CD4-positive, alpha-beta memory T cell (primary cell): Measurements from ENCODE around the gene TESK2. TPM values are rescaled to one million over a fixed set of nuclear protein-coding genes. Genes with fewer than 3 reads are reported as not detected.

ENCODE experiments used
- CTCF ChIA-PET: fragments of 350-600 bp; sonication (Branson Sonifier 250); formaldehyde crosslinking; loops from one replicate; lab custom pipeline; 2021; ENCODE audit warnings: inconsistent platforms; ENCODE audit not compliant: partially characterized antibody; lab: Charles Lee
- POLR2A ChIA-PET: fragments of 350-600 bp; sonication (Branson Sonifier 250); formaldehyde crosslinking; loops from one replicate; lab custom pipeline; 2021; ENCODE audit not compliant: partially characterized antibody; lab: Charles Lee
- DNase-seq, 5 donors: peaks; one replicate each; pipeline versions ENCODE4 v3.0.0 to v3.0.0-alpha.2; 2020 to 2022; ENCODE audit warnings: mixed read lengths in 1 of 5
- H3K27ac ChIP-seq: one replicate; pipeline ENCODE4 v1.7.0; 2013; ENCODE audit warnings: low read depth, low read length
- H3K27me3 ChIP-seq: 2 replicates; pipeline ENCODE4 v1.7.0; 2013; ENCODE audit warnings: mild to moderate bottlenecking, low read length, moderate library complexity; ENCODE audit not compliant: insufficient read depth
- H3K36me3 ChIP-seq: 2 replicates; pipeline ENCODE4 v1.7.0; 2013; ENCODE audit warnings: mild to moderate bottlenecking, low read length, moderate library complexity; ENCODE audit not compliant: insufficient read depth
- H3K4me1 ChIP-seq: 2 replicates; pipeline ENCODE4 v1.7.0; 2013; ENCODE audit warnings: mild to moderate bottlenecking, low read length, moderate library complexity; ENCODE audit not compliant: insufficient read depth
- H3K4me3 ChIP-seq, 2 donors: one replicate each; pipeline ENCODE4 v1.7.0; 2013; ENCODE audit warnings: low read length in 2 of 2, mild to moderate bottlenecking in 1 of 2
- H3K9me3 ChIP-seq, 2 donors: one replicate each; pipeline ENCODE4 v1.7.0; 2013; ENCODE audit warnings: low read length in 2 of 2, control low read depth in 1 of 2; ENCODE audit not compliant: control insufficient read depth in 1 of 2
- H3K27ac Mint-ChIP-seq, 7 donors: one replicate each; pipeline ENCODE4 v1.8.0; 2020 to 2021; ENCODE audit warnings: mixed read lengths in 7 of 7, mild to moderate bottlenecking in 6 of 7, inconsistent platforms in 3 of 7, moderate library complexity in 3 of 7
- H3K27me3 Mint-ChIP-seq, 2 donors: one replicate each; pipeline ENCODE4 v1.8.0; 2020 to 2021; ENCODE audit warnings: mixed read lengths in 2 of 2
- H3K36me3 Mint-ChIP-seq, 2 donors: one replicate each; pipeline ENCODE4 v1.8.0; 2020 to 2021; ENCODE audit warnings: mixed read lengths in 2 of 2, inconsistent platforms in 1 of 2, mild to moderate bottlenecking in 1 of 2
- H3K4me1 Mint-ChIP-seq, 4 donors: one replicate each; pipeline ENCODE4 v1.8.0; 2020 to 2021; ENCODE audit warnings: mixed read lengths in 4 of 4, mild to moderate bottlenecking in 1 of 4
- H3K4me3 Mint-ChIP-seq, 8 donors: one replicate each; pipeline ENCODE4 v1.8.0; 2020 to 2021; ENCODE audit warnings: mixed read lengths in 8 of 8, mild to moderate bottlenecking in 7 of 8, moderate library complexity in 6 of 8, inconsistent platforms in 3 of 8
- H3K9me3 Mint-ChIP-seq, 8 donors: one replicate each; pipeline ENCODE4 v1.8.0; 2020 to 2021; ENCODE audit warnings: mixed read lengths in 8 of 8, mild to moderate bottlenecking in 5 of 8, inconsistent platforms in 3 of 8, moderate library complexity in 1 of 8
- intact Hi-C: fragments of 100-400 bp; cut with micrococcal nuclease; formaldehyde crosslinking; loops from one replicate; pipeline ENCODE4 v1.15.1; 2023
- polyA plus RNA-seq, 2 donors: library from polyadenylated mRNA; unstranded; fragments of 300-500 nt; fragmentation: Illumina TruSeq; gene quantifications; one replicate each; pipeline ENCODE4 v1.2.3, GENCODE V29; 2021
- total RNA-seq, 2 experiments: library from RNA; stranded (reverse); gene quantifications; one replicate each; pipeline ENCODE4 v1.2.3, GENCODE V29; 2021

The TESK2 gene
- total and polyA plus RNA-seq, 4 experiments from 2014 or later = 4.5 to 7.7 (median 6.2) TPM

GRCh38 chr1:45446530-45446929 lies 44.4 kb downstream of the TESK2 start:
- Histone ChIP-seq H3K36me3 (no peaks in the 10 kb centered on the region), H3K4me1 (no peaks in the 10 kb centered on the region), H3K27ac (no peak overlapping the region), H3K4me3 (no peak overlapping the region), H3K9me3 (no peaks in the 10 kb centered on the region), H3K27me3 (no peaks in the 10 kb centered on the region)
- Mint-ChIP-seq H3K27ac (no peak overlapping the region), H3K36me3 (peaks cover 0 to 4% of the 10 kb centered on the region in 2 donors), H3K4me1 (peaks cover 0 to 1% (median 0%) of the 10 kb centered on the region in 4 donors), H3K4me3 (no peak overlapping the region), H3K27me3 (no peaks in the 10 kb centered on the region), H3K9me3 (no peaks in the 10 kb centered on the region)
- intact Hi-C loops = no loop called here
- CTCF ChIA-PET = interaction anchor here (1.0 kb wide), 1 partner anchor 90 kb away, joined by 3 read pairs; no protein-coding TSS in a partner anchor
- DNase-seq = no peak
- POLR2A ChIA-PET = no interaction called here

GRCh38 chr1:45444609-45445131 lies 46.3 kb downstream of the TESK2 start:
- H3K36me3 Mint-ChIP-seq = peaks cover 0 to 4% of the 10 kb centered on the region in 2 donors
- CTCF ChIA-PET = no interaction called here
- H3K4me3 Mint-ChIP-seq = no peak overlapping the region
- H3K27ac Mint-ChIP-seq = no peak overlapping the region
- no peaks in the 10 kb centered on the region for H3K9me3 ChIP-seq
- no peaks in the 10 kb centered on the region for H3K9me3 Mint-ChIP-seq
- no peaks in the 10 kb centered on the region for H3K36me3 ChIP-seq
- peaks cover 0 to 1% (median 0%) of the 10 kb centered on the region in 4 donors for H3K4me1 Mint-ChIP-seq
- no peaks in the 10 kb centered on the region for H3K27me3 Mint-ChIP-seq
- intact Hi-C loops = no loop called here
- H3K4me1 ChIP-seq = no peaks in the 10 kb centered on the region
- no peak overlapping the region for H3K4me3 ChIP-seq
- no peak overlapping the region for H3K27ac ChIP-seq
- H3K27me3 ChIP-seq = no peaks in the 10 kb centered on the region
- no peak for DNase-seq
- POLR2A ChIA-PET = no interaction called here

GRCh38 chr1:45443580-45444446 lies 47.1 kb downstream of the TESK2 start:
- H3K4me1 Mint-ChIP-seq = peaks cover 0 to 1% (median 0%) of the 10 kb centered on the region in 4 donors
- peak overlapping the region in 1 of 7 donors; percentile 14 for H3K27ac Mint-ChIP-seq
- H3K4me3 Mint-ChIP-seq = no peak overlapping the region
- Histone ChIP-seq H3K4me3 (no peak overlapping the region), H3K36me3 (no peaks in the 10 kb centered on the region), H3K4me1 (no peaks in the 10 kb centered on the region), H3K9me3 (no peaks in the 10 kb centered on the region), H3K27me3 (no peaks in the 10 kb centered on the region), H3K27ac (no peak overlapping the region)
- intact Hi-C loops = no loop called here
- no peaks in the 10 kb centered on the region for H3K27me3 Mint-ChIP-seq
- no peaks in the 10 kb centered on the region for H3K9me3 Mint-ChIP-seq
- ChIA-PET CTCF (no interaction called here), POLR2A (no interaction called here)
- no peak for DNase-seq
- H3K36me3 Mint-ChIP-seq = peaks cover 0 to 4% of the 10 kb centered on the region in 2 donors

- Histone ChIP-seq H3K4me1 (no peaks in the 10 kb centered on the region), H3K9me3 (no peaks in the 10 kb centered on the region), H3K27me3 (no peaks in the 10 kb centered on the region), H3K4me3 (no peak overlapping the region), H3K27ac (no peak overlapping the region), H3K36me3 (no peaks in the 10 kb centered on the region)
- DNase-seq = no peak
- intact Hi-C loops = no loop called here
- Mint-ChIP-seq H3K4me3 (no peak overlapping the region), H3K36me3 (no peaks in the 10 kb centered on the region), H3K4me1 (peaks cover 0 to 1% (median 0%) of the 10 kb centered on the region in 4 donors), H3K9me3 (no peaks in the 10 kb centered on the region), H3K27me3 (no peaks in the 10 kb centered on the region), H3K27ac (no peak overlapping the region)
- CTCF ChIA-PET = no interaction called here
- POLR2A ChIA-PET = no interaction called here
These were observed 48.7 kb downstream of the TESK2 start for GRCh38 chr1:45442272-45442671.

GRCh38 chr1:45437323-45437722 lies 53.6 kb downstream of the TESK2 start:
- no peak overlapping the region for H3K4me3 Mint-ChIP-seq
- no peaks in the 10 kb centered on the region for H3K4me1 Mint-ChIP-seq
- no peaks in the 10 kb centered on the region for H3K4me1 ChIP-seq
- no peaks in the 10 kb centered on the region for H3K9me3 ChIP-seq
- no peaks in the 10 kb centered on the region for H3K27me3 Mint-ChIP-seq
- POLR2A ChIA-PET = interaction anchor here (0.6 kb wide), 2 partner anchors 40 to 72 kb away, joined by 4 read pairs; no protein-coding TSS in a partner anchor
- intact Hi-C loops = no loop called here
- CTCF ChIA-PET = no interaction called here
- no peaks in the 10 kb centered on the region for H3K9me3 Mint-ChIP-seq
- H3K4me3 ChIP-seq = no peak overlapping the region
- no peaks in the 10 kb centered on the region for H3K27me3 ChIP-seq
- no peaks in the 10 kb centered on the region for H3K36me3 Mint-ChIP-seq
- H3K27ac Mint-ChIP-seq = no peak overlapping the region
- H3K27ac ChIP-seq = no peak overlapping the region
- DNase-seq = no peak
- H3K36me3 ChIP-seq = no peaks in the 10 kb centered on the region

- Histone ChIP-seq H3K4me1 (no peaks in the 10 kb centered on the region), H3K36me3 (no peaks in the 10 kb centered on the region), H3K4me3 (no peak overlapping the region), H3K27me3 (no peaks in the 10 kb centered on the region), H3K27ac (no peak overlapping the region), H3K9me3 (no peaks in the 10 kb centered on the region)
- no peak overlapping the region for H3K27ac Mint-ChIP-seq
- peaks cover 0 to 3% of the 10 kb centered on the region in 2 donors for H3K36me3 Mint-ChIP-seq
- no peaks in the 10 kb centered on the region for H3K27me3 Mint-ChIP-seq
- no peaks in the 10 kb centered on the region for H3K4me1 Mint-ChIP-seq
- intact Hi-C loops = no loop called here
- H3K9me3 Mint-ChIP-seq = no peaks in the 10 kb centered on the region
- POLR2A ChIA-PET = no interaction called here
- DNase-seq = no peak
- CTCF ChIA-PET = no interaction called here
- H3K4me3 Mint-ChIP-seq = no peak overlapping the region
These were observed 60.5 kb downstream of the TESK2 start for GRCh38 chr1:45430490-45430889.

- H3K27ac Mint-ChIP-seq = no peak overlapping the region
- POLR2A ChIA-PET = no interaction called here
- H3K4me1 Mint-ChIP-seq = no peaks in the 10 kb centered on the region
- no peaks in the 10 kb centered on the region for H3K27me3 Mint-ChIP-seq
- no peaks in the 10 kb centered on the region for H3K4me1 ChIP-seq
- peaks cover 0 to 3% of the 10 kb centered on the region in 2 donors for H3K36me3 Mint-ChIP-seq
- CTCF ChIA-PET = no interaction called here
- no peak for DNase-seq
- no peaks in the 10 kb centered on the region for H3K27me3 ChIP-seq
- H3K27ac ChIP-seq = no peak overlapping the region
- H3K4me3 ChIP-seq = no peak overlapping the region
- H3K36me3 ChIP-seq = no peaks in the 10 kb centered on the region
- no peak overlapping the region for H3K4me3 Mint-ChIP-seq
- no peaks in the 10 kb centered on the region for H3K9me3 ChIP-seq
- H3K9me3 Mint-ChIP-seq = no peaks in the 10 kb centered on the region
- intact Hi-C loops = no loop called here
These were observed 61.3 kb downstream of the TESK2 start for GRCh38 chr1:45429561-45430159.
